Endodermal cell (in vitro differentiated cells): ENCODE results near the gene MYL9. TPM values are rescaled to one million over a fixed set of nuclear protein-coding genes. Genes with fewer than 3 reads are reported as not detected.
A peak's percentile ranks its signal among the peaks of the same experiment; 100 is the strongest.

Experiments
- DNase-seq: peaks from one replicate; pipeline ENCODE4 v3.0.0-alpha.2; 2017
- H3K27ac ChIP-seq: 2 replicates; pipeline ENCODE4 v1.5.1; 2013; ENCODE audit warnings: mild to moderate bottlenecking, low read depth, low read length, moderate library complexity
- H3K27me3 ChIP-seq: 2 replicates; pipeline ENCODE4 v1.6.1; 2013; ENCODE audit warnings: mild to moderate bottlenecking, low read length, moderate library complexity; ENCODE audit not compliant: insufficient read depth, control insufficient read depth, poor library complexity, severe bottlenecking
- H3K36me3 ChIP-seq: 2 replicates; pipeline ENCODE4 v1.7.0; 2013; ENCODE audit warnings: mild to moderate bottlenecking, low read length, moderate library complexity; ENCODE audit not compliant: control insufficient read depth, insufficient read depth
- H3K4me1 ChIP-seq: one replicate; pipeline ENCODE4 v1.7.0; 2013; ENCODE audit warnings: low read length; ENCODE audit not compliant: control insufficient read depth, insufficient read depth
- H3K4me3 ChIP-seq: 2 replicates; pipeline ENCODE4 v1.5.1; 2013; ENCODE audit warnings: mild to moderate bottlenecking, low read length, moderate library complexity
- H3K9ac ChIP-seq: 2 replicates; pipeline ENCODE4 v1.6.1; 2013; ENCODE audit warnings: mild to moderate bottlenecking, low read length, moderate library complexity; ENCODE audit not compliant: poor library complexity, severe bottlenecking; ENCODE audit errors: extremely low read depth
- H3K9me3 ChIP-seq: 2 replicates; pipeline ENCODE4 v1.6.1; 2013; ENCODE audit warnings: mild to moderate bottlenecking, low read length, moderate library complexity; ENCODE audit not compliant: control insufficient read depth
- H3K27ac Mint-ChIP-seq: 2 replicates; pipeline ENCODE4 v1.8.0; 2020; ENCODE audit warnings: mixed read lengths
- H3K27me3 Mint-ChIP-seq: 2 replicates; pipeline ENCODE4 v1.8.0; 2021; ENCODE audit warnings: mild to moderate bottlenecking, mixed read lengths; ENCODE audit not compliant: insufficient read depth
- H3K36me3 Mint-ChIP-seq: 2 replicates; pipeline ENCODE4 v1.8.0; 2020; ENCODE audit warnings: low read depth, mixed read lengths
- H3K4me1 Mint-ChIP-seq: 2 replicates; pipeline ENCODE4 v1.8.0; 2020; ENCODE audit warnings: mixed read lengths
- H3K4me3 Mint-ChIP-seq: 2 replicates; pipeline ENCODE4 v1.8.0; 2020; ENCODE audit warnings: mild to moderate bottlenecking, moderate library complexity, mixed read lengths
- H3K9me3 Mint-ChIP-seq: 2 replicates; pipeline ENCODE4 v1.8.0; 2020; ENCODE audit warnings: mild to moderate bottlenecking, mixed read lengths
- CTCF ChIP-seq: fragments of 200-600 bp; sonication (generic); conservative IDR thresholded peaks from 2 replicates; pipeline ENCODE4 v1.5.0; 2021; ENCODE audit warnings: antibody characterized with exemption, mild to moderate bottlenecking
- WGBS, 2 experiments: methylation state at CpG; one replicate each; pipeline versions ENCODE4 v1.1.5 to v1.1.7; 2013; ENCODE audit warnings: missing lambda C conversion rate in 2 of 2, mixed read lengths in 1 of 2; ENCODE audit not compliant: insufficient coverage in 1 of 2, insufficient read length in 1 of 2; 5-methylcytosine and 5-hydroxymethylcytosine counted together
- total RNA-seq, 2 donors: library from RNA; stranded (reverse); fragmentation: NEBNext Ultra II Directional in 1 of 2; extraction: Animal tissue kit (Norgen Biotek cat#: 25700) in 1 of 2; gene quantifications; 2 replicates in 1 of 2; 3 replicates in 1 of 2; pipeline ENCODE4 v1.2.1, GENCODE V29; 2021

The MYL9 gene
- total RNA-seq, 2 donors from 2014 or later, result 264 to 284 TPM

GRCh38 chr20:36574366-36575135, 33.2 kb downstream of the MYL9 start:
- Histone ChIP-seq H3K9ac (peak overlapping the region; percentile 86), H3K36me3 (peaks cover 15% of the 10 kb centered on the region), H3K27me3 (no peaks in the 10 kb centered on the region), H3K27ac (peak overlapping the region; percentile 86), H3K9me3 (no peaks in the 10 kb centered on the region), H3K4me3 (peak overlapping the region; percentile 90), H3K4me1 (peaks cover 8% of the 10 kb centered on the region)
- H3K4me3 Mint-ChIP-seq, result peak overlapping the region; percentile 82
- peak; percentile 79 for DNase-seq
- H3K4me1 Mint-ChIP-seq, result peaks cover 32% of the 10 kb centered on the region
- no peaks in the 10 kb centered on the region for H3K9me3 Mint-ChIP-seq
- peaks cover 9% of the 10 kb centered on the region for H3K36me3 Mint-ChIP-seq
- peak overlapping the region; percentile 94 for H3K27ac Mint-ChIP-seq
- no peaks in the 10 kb centered on the region for H3K27me3 Mint-ChIP-seq
- WGBS, 2 experiments, result 0% methylated on average over 11 to 59 of the region's 69 CpGs
- TF ChIP-seq CTCF, result no peak

GRCh38 chr20:36576081-36576445, 34.7 kb downstream of the MYL9 start:
- no peak for DNase-seq
- H3K4me1 Mint-ChIP-seq, result peaks cover 27% of the 10 kb centered on the region
- peak overlapping the region; percentile 94 for H3K27ac Mint-ChIP-seq
- no peak for TF ChIP-seq CTCF
- no peaks in the 10 kb centered on the region for H3K27me3 Mint-ChIP-seq
- no peak overlapping the region for H3K9ac ChIP-seq
- no peaks in the 10 kb centered on the region for H3K9me3 ChIP-seq
- H3K27ac ChIP-seq, result no peak overlapping the region
- WGBS, 2 experiments, result 88 to 100% methylated on average over 1 of the region's 1 CpG
- H3K4me3 ChIP-seq, result peak overlapping the region; percentile 90
- peaks cover 8% of the 10 kb centered on the region for H3K4me1 ChIP-seq
- H3K36me3 Mint-ChIP-seq, result peaks cover 20% of the 10 kb centered on the region
- no peak overlapping the region for H3K4me3 Mint-ChIP-seq
- H3K9me3 Mint-ChIP-seq, result no peaks in the 10 kb centered on the region
- H3K36me3 ChIP-seq, result peaks cover 27% of the 10 kb centered on the region
- no peaks in the 10 kb centered on the region for H3K27me3 ChIP-seq

GRCh38 chr20:36578356-36579041, 37.2 kb downstream of the MYL9 start:
- DNase-seq, result no peak
- no peak overlapping the region for H3K27ac ChIP-seq
- no peaks in the 10 kb centered on the region for H3K27me3 ChIP-seq
- H3K4me1 Mint-ChIP-seq, result peaks cover 9% of the 10 kb centered on the region
- H3K9ac ChIP-seq, result no peak overlapping the region
- no peaks in the 10 kb centered on the region for H3K9me3 Mint-ChIP-seq
- peaks cover 46% of the 10 kb centered on the region for H3K36me3 ChIP-seq
- no peak overlapping the region for H3K27ac Mint-ChIP-seq
- peaks cover 30% of the 10 kb centered on the region for H3K36me3 Mint-ChIP-seq
- no peak overlapping the region for H3K4me3 ChIP-seq
- 97% methylated on average over 13 to 15 of the region's 15 CpGs for WGBS, 2 experiments
- no peak for TF ChIP-seq CTCF
- no peak overlapping the region for H3K4me3 Mint-ChIP-seq
- no peaks in the 10 kb centered on the region for H3K27me3 Mint-ChIP-seq
- no peaks in the 10 kb centered on the region for H3K4me1 ChIP-seq
- no peaks in the 10 kb centered on the region for H3K9me3 ChIP-seq
